Subcutaneous adipose tissue (tissue), 4 donors: ENCODE data around the gene HSD17B13. TPM values are rescaled to one million over a fixed set of nuclear protein-coding genes. Genes with fewer than 3 reads are reported as not detected.

Source experiments
- CTCF ChIP-seq: fragments of 450-650 bp; IDR thresholded peaks from one replicate; pipeline ENCODE4 v1.5.1; 2016; ENCODE audit warnings: low read depth, mild to moderate bottlenecking, control low read depth, antibody characterized with exemption, moderate library complexity
- small RNA-seq: library from RNA; depleted of rRNA; stranded (forward); fragments of <200 nt; gene quantifications from one replicate; pipeline ENCODE3, GENCODE V24; 2016
- total RNA-seq, 4 donors: library from RNA; depleted of rRNA; stranded (reverse); fragments of >200 nt; gene quantifications; one replicate each; pipeline ENCODE4 v1.1.0, GENCODE V29; 2016

The HSD17B13 gene
- total RNA-seq, 4 donors from 2014 or later: 1.4 to 11.9 (median 4.9) TPM

GRCh38 chr4:87258677-87259076 is 64.0 kb downstream of the HSD17B13 start:
- no peak for TF ChIP-seq CTCF

GRCh38 chr4:87257523-87257922 is 65.2 kb downstream of the HSD17B13 start:
- no peak for TF ChIP-seq CTCF

- no peak for TF ChIP-seq CTCF
Observed at GRCh38 chr4:87255755-87256154, 66.9 kb downstream of the HSD17B13 start.

Small RNA genes lying within 50 kb of the gene (small RNA-seq; reads per million reads assigned to genes)
- not detected for gene MIR5705

Other genes with a start within 250 kb of the HSD17B13 start
- gene KLHL8, start 102.3 kb downstream of the HSD17B13 start, total RNA-seq: 10 to 100 TPM; 16.2 to 20.1 (median 17.6) TPM
- 100 to 1,000 TPM in 3 of 4 donors, 10 to 100 TPM in 1; 78.9 to 143 (median 127) TPM for gene HSD17B11, start 68.3 kb upstream of the HSD17B13 start, total RNA-seq
- 10 to 100 TPM; 12.6 to 30.3 (median 17.1) TPM for gene NUDT9, start 99.7 kb upstream of the HSD17B13 start, total RNA-seq
- 100 to 1,000 TPM; 270 to 613 (median 543) TPM for gene SPARCL1, start 206.5 kb upstream of the HSD17B13 start, total RNA-seq